Kidney (tissue), 14 donors: ENCODE measurements around the gene CENPC. TPM values are rescaled to one million over a fixed set of nuclear protein-coding genes. Genes with fewer than 3 reads are reported as not detected.
"Not testable (repeated sequence)": the region's sequence is repeated elsewhere in the genome, so short reads cannot be mapped to it uniquely, and the experiment has no call there.

Experiments used
- DNase-seq, 5 donors: peaks; one replicate each; pipeline ENCODE4 v3.0.0-alpha.2; 2013 to 2020
- FAIRE-seq: peaks from 2 replicates; lab custom pipeline; 2012; peaks lifted over from hg19 to GRCh38; lab: Jason Lieb, UNC
- H3K27ac ChIP-seq, 2 donors: one replicate each; pipeline ENCODE4 v1.7.0; 2013; ENCODE audit warnings: low read depth in 2 of 2, low read length in 2 of 2, inconsistent platforms in 1 of 2
- H3K27me3 ChIP-seq: one replicate; pipeline ENCODE4 v1.7.1; 2013; ENCODE audit warnings: low read length, inconsistent platforms; ENCODE audit not compliant: control insufficient read depth, insufficient read depth
- H3K36me3 ChIP-seq, 3 donors: one replicate each; pipeline versions ENCODE4 v1.7.0 to v1.7.1; 2013; ENCODE audit warnings: low read length in 3 of 3, control low read depth in 1 of 3, inconsistent platforms in 1 of 3; ENCODE audit not compliant: insufficient read depth in 3 of 3, control insufficient read depth in 2 of 3
- H3K4me1 ChIP-seq, 3 donors: one replicate each; pipeline versions ENCODE4 v1.7.0 to v1.7.1; 2013; ENCODE audit warnings: low read length in 3 of 3, inconsistent platforms in 1 of 3, low read depth in 1 of 3; ENCODE audit not compliant: control insufficient read depth in 2 of 3, insufficient read depth in 2 of 3
- H3K4me3 ChIP-seq, 3 donors: one replicate each; pipeline versions ENCODE4 v1.7.0 to v1.8.1; 2013; ENCODE audit warnings: low read length in 3 of 3, control low read depth in 1 of 3, inconsistent platforms in 1 of 3
- H3K9ac ChIP-seq, 3 donors: one replicate each; pipeline versions ENCODE4 v1.7.0 to v1.7.1; 2013; ENCODE audit warnings: low read length in 3 of 3, control low read depth in 1 of 3, inconsistent platforms in 1 of 3
- H3K9me3 ChIP-seq, 3 donors: one replicate each; pipeline versions ENCODE4 v1.7.0 to v1.7.1; 2013; ENCODE audit warnings: low read length in 3 of 3, control low read depth in 1 of 3, inconsistent platforms in 1 of 3; ENCODE audit not compliant: control insufficient read depth in 2 of 3, insufficient read depth in 1 of 3
- intact Hi-C: fragments of 100-400 bp; cut with DNase I; formaldehyde crosslinking; loops from one replicate; pipeline ENCODE4 v1.11.1; 2022
- polyA plus RNA-seq: library from polyadenylated mRNA; stranded (reverse); fragments of 350-450 nt; fragmentation: Illumina TruSeq; extraction: RNeasy Lipid Tissue Mini Kit (QIAGEN cat#74804); gene quantifications from one replicate; pipeline ENCODE4 v1.2.3, GENCODE V29; 2014; ENCODE audit warnings: low read depth, low replicate concordance; ENCODE audit not compliant: insufficient read depth
- total RNA-seq: library from RNA; stranded (reverse); fragmentation: NEBNext Ultra II Directional; extraction: Animal tissue kit (Norgen Biotek cat#: 25700); gene quantifications from one replicate; pipeline ENCODE4 v1.2.1, GENCODE V29; 2021
- TF ChIP-seq, protein P1 (sequence below): IDR thresholded peaks from 3 replicates; pipeline ENCODE4 v1.5.1; 2012; ENCODE audit warnings: mild to moderate bottlenecking, moderate library complexity, borderline replicate concordance; ENCODE audit not compliant: insufficient read depth; ENCODE audit errors: extremely low read depth
- donor health status: control.
- donor health status: control.
- donor health status: control.
- donor health status: control.
- donor health status: control.
- donor health status: DM: yes; HTN: yes; CAD: no.
- donor health status: Normal renal cell carcinoma (clear cell type).

CENPC gene
- total and polyA plus RNA-seq, 2 donors from 2014 or later: 4.6 to 24.7 TPM

DNA sequence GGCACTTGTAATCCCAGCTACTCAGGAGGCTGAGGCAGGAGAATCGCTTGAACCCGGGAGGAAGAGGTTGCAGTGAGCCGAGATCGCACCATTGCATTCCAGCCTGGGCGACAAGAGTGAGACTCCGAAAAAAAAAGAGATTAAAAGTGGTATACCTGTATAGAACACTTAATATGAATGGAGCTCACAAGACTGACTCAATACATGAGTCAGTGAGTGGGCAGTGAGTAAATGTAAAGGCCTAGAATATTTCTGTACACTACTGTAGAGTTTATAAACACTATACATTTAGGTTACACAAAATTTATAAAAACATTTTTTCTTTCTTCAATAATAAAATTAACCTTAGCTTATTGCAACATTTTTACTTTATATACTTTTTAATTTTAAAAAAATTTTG, 93.8 kb downstream of the CENPC start:
- intact Hi-C loops: no loop called here
- Histone ChIP-seq H3K9ac (no peak overlapping the region), H3K4me3 (no peak overlapping the region), H3K27ac (no peak overlapping the region), H3K9me3 (no peaks in the 10 kb centered on the region), H3K36me3 (peaks cover 0 to 6% (median 2%) of the 10 kb centered on the region in 3 donors), H3K27me3 (no peaks in the 10 kb centered on the region), H3K4me1 (peaks cover 0 to 5% (median 0%) of the 10 kb centered on the region in 3 donors)
- FAIRE-seq: no peak
- TF ChIP-seq, protein P1, sequence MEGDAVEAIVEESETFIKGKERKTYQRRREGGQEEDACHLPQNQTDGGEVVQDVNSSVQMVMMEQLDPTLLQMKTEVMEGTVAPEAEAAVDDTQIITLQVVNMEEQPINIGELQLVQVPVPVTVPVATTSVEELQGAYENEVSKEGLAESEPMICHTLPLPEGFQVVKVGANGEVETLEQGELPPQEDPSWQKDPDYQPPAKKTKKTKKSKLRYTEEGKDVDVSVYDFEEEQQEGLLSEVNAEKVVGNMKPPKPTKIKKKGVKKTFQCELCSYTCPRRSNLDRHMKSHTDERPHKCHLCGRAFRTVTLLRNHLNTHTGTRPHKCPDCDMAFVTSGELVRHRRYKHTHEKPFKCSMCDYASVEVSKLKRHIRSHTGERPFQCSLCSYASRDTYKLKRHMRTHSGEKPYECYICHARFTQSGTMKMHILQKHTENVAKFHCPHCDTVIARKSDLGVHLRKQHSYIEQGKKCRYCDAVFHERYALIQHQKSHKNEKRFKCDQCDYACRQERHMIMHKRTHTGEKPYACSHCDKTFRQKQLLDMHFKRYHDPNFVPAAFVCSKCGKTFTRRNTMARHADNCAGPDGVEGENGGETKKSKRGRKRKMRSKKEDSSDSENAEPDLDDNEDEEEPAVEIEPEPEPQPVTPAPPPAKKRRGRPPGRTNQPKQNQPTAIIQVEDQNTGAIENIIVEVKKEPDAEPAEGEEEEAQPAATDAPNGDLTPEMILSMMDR: no peak
- no peak for DNase-seq

DNA sequence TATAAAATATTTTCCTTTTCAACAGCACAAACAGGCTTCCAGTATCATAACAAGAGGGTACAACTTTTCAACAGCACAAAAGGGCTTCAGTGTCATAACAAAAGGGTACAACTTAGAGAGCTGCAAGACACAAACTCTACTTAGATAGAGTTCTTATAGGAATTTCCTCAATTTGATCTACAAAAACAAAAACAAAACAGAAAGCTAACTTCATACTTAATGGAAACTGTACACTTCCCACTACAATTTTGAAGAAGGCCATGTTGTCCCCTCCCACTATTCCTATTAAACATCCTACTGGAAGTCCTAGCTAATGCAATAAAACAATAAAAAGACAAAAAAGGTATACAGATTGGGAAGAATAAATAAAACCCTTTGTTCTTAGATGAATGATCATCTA, 96.7 kb downstream of the CENPC start:
- TF ChIP-seq, protein P1: no peak
- H3K4me3 ChIP-seq: no peak overlapping the region
- DNase-seq (no peak), FAIRE-seq (no peak)
- no peak overlapping the region for H3K9ac ChIP-seq
- H3K4me1 ChIP-seq: peaks cover 0 to 5% (median 0%) of the 10 kb centered on the region in 3 donors
- H3K36me3 ChIP-seq: peaks cover 0 to 6% (median 0%) of the 10 kb centered on the region in 3 donors
- H3K27me3 ChIP-seq: no peaks in the 10 kb centered on the region
- H3K27ac ChIP-seq: no peak overlapping the region
- H3K9me3 ChIP-seq: no peaks in the 10 kb centered on the region
- intact Hi-C loops: no loop called here

DNA sequence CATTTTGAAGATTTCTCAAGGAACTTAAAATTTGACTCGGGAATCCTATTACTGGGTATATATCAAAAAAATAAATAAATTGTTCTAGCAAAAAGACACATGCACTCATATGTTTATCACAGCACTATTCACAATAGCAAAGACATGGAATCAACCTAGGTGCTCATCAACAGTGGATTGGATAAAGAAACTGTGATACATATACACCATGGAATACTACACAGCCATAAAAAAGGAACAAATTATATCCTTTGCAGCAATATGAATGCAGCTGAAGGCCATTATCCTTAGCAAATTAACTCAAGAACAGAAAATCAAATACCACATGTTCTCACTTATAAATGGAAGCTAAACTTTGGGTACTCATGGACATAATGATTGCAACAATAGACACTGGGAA, 97.4 kb downstream of the CENPC start:
- H3K36me3 ChIP-seq: peaks cover 0 to 6% (median 0%) of the 10 kb centered on the region in 3 donors
- DNase-seq: no peak
- intact Hi-C loops: no loop called here
- TF ChIP-seq, protein P1: no peak
- no peaks in the 10 kb centered on the region for H3K27me3 ChIP-seq
- no peak overlapping the region for H3K27ac ChIP-seq
- no peak for FAIRE-seq
- H3K9ac ChIP-seq: no peak overlapping the region
- peaks cover 0 to 5% (median 0%) of the 10 kb centered on the region in 3 donors for H3K4me1 ChIP-seq
- H3K9me3 ChIP-seq: no peaks in the 10 kb centered on the region
- H3K4me3 ChIP-seq: no peak overlapping the region

DNA sequence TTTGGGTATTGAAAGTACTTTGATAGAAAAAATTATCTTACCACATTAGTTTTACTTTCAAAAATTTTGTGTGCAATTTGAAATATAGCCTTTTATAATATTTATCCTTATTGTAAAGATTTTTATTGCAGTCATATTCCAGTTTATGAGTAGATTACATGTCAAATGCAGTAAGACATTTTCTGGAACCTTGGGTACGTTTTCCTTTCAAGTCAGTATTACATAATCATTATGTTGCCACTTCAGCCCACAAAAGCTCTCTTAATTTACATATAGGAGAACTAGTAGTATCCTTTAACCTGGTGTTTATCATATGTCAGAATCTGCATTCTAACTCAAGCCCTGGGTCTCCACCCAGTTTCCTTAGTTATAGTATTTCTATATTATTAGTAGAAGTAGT, 98.5 kb downstream of the CENPC start:
- H3K27me3 ChIP-seq: no peaks in the 10 kb centered on the region
- no peaks in the 10 kb centered on the region for H3K4me1 ChIP-seq
- no peak overlapping the region for H3K27ac ChIP-seq
- peaks cover 0 to 6% (median 0%) of the 10 kb centered on the region in 3 donors for H3K36me3 ChIP-seq
- DNase-seq: no peak
- no peak overlapping the region for H3K9ac ChIP-seq
- FAIRE-seq: peak; percentile 6
- TF ChIP-seq, protein P1: no peak
- no peaks in the 10 kb centered on the region for H3K9me3 ChIP-seq
- H3K4me3 ChIP-seq: no peak overlapping the region
- intact Hi-C loops: no loop called here

DNA sequence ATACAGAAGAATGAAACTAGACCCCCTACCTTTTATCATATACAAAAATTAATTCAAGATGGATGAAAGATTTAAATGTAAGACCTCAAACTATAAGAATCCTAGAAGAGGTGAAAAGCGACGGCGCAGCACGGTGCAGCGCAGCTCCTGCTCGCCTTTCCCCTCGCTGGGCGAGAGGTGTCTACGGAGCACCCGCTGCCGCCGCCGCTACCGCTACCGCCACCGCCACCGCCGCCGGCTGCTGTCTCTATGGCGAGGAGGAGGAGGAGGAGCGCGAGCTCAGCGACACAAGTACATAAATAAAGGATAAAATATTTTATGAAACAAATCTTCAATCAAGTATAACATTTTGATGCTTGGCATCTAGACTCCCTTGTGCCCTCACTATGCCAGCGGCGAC, 99.4 kb downstream of the CENPC start:
- intact Hi-C loops, H3K36me3 ChIP-seq, H3K9me3 ChIP-seq, H3K27me3 ChIP-seq, H3K4me3 ChIP-seq, H3K9ac ChIP-seq, H3K4me1 ChIP-seq, H3K27ac ChIP-seq, FAIRE-seq: not testable (repeated sequence)
- peak in 1 of 5 donors; percentile 15 for DNase-seq
